Measurements from ENCODE around the gene RBM17. TPM values are rescaled to one million over a fixed set of nuclear protein-coding genes. Genes with fewer than 3 reads are reported as not detected.

Gene RBM17
- total RNA-seq, 1 experiment from 2014 or later = 129 TPM

DNA sequence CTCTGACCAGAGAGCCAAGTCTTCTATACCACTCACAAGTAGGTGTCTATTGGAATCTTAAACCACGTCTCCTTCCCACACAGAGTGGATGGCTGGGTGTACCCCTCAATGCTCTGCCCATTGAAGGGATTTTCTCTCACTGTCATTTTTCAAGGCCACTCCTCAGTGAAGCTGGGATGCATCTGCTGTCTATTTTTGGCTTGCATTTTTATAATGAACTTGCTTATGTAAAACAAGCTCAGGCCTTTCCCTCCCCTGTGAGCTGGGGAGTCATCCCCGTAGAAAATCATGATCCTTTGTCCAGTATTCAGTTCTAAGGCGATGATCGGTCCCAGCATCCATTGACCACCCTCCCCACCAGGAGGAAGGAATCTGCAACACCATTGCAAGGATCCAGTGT is 9.8 kb upstream of the RBM17 start:
- RAD21 ChIA-PET (ENCODE audit: low non-redundant PET in 1 of 2, low total read pairs in 2 of 2, uncharacterized antibody in 2 of 2, unreplicated experiment in 2 of 2) = no interaction called here
- TF ChIP-seq, protein P1, sequence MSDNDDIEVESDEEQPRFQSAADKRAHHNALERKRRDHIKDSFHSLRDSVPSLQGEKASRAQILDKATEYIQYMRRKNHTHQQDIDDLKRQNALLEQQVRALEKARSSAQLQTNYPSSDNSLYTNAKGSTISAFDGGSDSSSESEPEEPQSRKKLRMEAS (IDR thresholded peaks at IDR 0.05) = no peak
- no peak for TF ChIP-seq SRF (IDR thresholded peaks at IDR 0.05; ENCODE audit: low read depth)
- TF ChIP-seq CEBPB (IDR thresholded peaks at IDR 0.05; ENCODE audit: low read depth) = no peak
- TF ChIP-seq JUND (IDR thresholded peaks at IDR 0.05) = no peak
- no peak for TF ChIP-seq YY1 (IDR thresholded peaks at IDR 0.05; ENCODE audit: extremely low read depth, insufficient replicate concordance, low read depth, low read length)
- no peak for TF ChIP-seq TCF7L2 (IDR thresholded peaks at IDR 0.05; ENCODE audit: borderline replicate concordance, extremely low read depth, insufficient read depth, insufficient read length)
- TF ChIP-seq ZFX (IDR thresholded peaks at IDR 0.05) = no peak
- no peak for TF ChIP-seq SP1 (IDR thresholded peaks at IDR 0.05; ENCODE audit: low read depth)
- TF ChIP-seq CBX3 (IDR thresholded peaks at IDR 0.05; ENCODE audit: low read depth) = no peak
- TF ChIP-seq SIN3A (IDR thresholded peaks at IDR 0.05; ENCODE audit: low read depth) = no peak
- no peak for TF ChIP-seq FOSL1 (IDR thresholded peaks at IDR 0.05; ENCODE audit: low read depth)
- no peak for TF ChIP-seq RAD21 (IDR thresholded peaks at IDR 0.05; ENCODE audit: low read depth)
- TF ChIP-seq, protein P2, sequence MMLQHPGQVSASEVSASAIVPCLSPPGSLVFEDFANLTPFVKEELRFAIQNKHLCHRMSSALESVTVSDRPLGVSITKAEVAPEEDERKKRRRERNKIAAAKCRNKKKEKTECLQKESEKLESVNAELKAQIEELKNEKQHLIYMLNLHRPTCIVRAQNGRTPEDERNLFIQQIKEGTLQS (IDR thresholded peaks at IDR 0.05) = no peak
- no peak overlapping the region for H3K4me3 ChIP-seq (replicated peaks in 1 of 2; ENCODE audit: low read depth in 1 of 2, low read length in 2 of 2)
- H3K27ac ChIP-seq (ENCODE audit: low read depth, low read length) = no peak overlapping the region
- H3K27me3 ChIP-seq (ENCODE audit: insufficient read depth, low read length) = peaks cover 38% of the 10 kb centered on the region
- no peak overlapping the region for H3K4me2 ChIP-seq (ENCODE audit: low read length)
- BruUV-seq (replicated peaks) = no TSS peak
- intact Hi-C loops (cut with micrococcal nuclease) = no loop called here
- no peaks in the 10 kb centered on the region for H3K9me3 ChIP-seq (ENCODE audit: control insufficient read depth in 1 of 2, insufficient read depth in 1 of 2, low read depth in 1 of 2, low read length in 2 of 2)
- no peaks in the 10 kb centered on the region for H3K79me2 ChIP-seq (ENCODE audit: insufficient read depth, low read length)
- H3K9ac ChIP-seq (ENCODE audit: low read length) = no peak overlapping the region
- H4K20me1 ChIP-seq (ENCODE audit: insufficient read depth) = no peaks in the 10 kb centered on the region
- DNase-seq (ENCODE audit: low read depth, low spot score) (no peak), ATAC-seq (no peak)
- H3K4me1 ChIP-seq (ENCODE audit: control insufficient read depth in 1 of 2, insufficient read depth in 2 of 2, low read length in 2 of 2) = no peaks in the 10 kb centered on the region
- no peaks in the 10 kb centered on the region for H3K36me3 ChIP-seq (ENCODE audit: control insufficient read depth in 1 of 2, insufficient read depth in 2 of 2, low read length in 2 of 2)
- no peak overlapping the region for H2AFZ ChIP-seq (ENCODE audit: low read depth, low read length, poor library complexity, severe bottlenecking)
- POLR2A ChIA-PET = no interaction called here
- no peaks in the 10 kb centered on the region for H3K9me2 ChIP-seq (ENCODE audit: insufficient read depth)
- CTCF ChIA-PET = no interaction called here

DNA sequence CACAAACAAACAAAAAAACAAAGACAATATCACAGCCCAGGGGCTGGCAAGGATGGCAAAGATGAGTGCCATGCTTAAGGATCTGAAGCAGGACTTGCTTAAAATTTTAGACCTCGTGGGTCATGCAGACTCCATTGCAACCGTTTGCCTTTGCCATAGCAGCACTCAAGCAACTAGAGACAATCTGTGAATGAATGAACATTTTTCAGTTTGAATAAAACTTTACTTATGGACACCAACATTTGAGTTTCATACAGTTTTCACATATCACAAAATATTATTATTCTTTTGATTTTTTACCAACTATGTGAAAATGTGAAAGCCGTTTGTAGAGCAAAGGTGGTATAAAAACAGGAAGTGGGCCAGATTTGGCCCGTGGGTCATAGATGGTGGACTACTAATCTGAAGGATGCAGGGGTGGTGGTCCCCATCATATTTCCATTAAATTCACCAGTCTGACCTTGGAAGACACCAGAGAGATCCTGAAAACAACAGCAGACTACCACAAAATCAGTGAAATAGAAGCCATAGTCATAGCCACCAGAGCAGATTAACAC is 8.3 kb upstream of the RBM17 start:
- Histone ChIP-seq H3K4me2 (ENCODE audit: low read length) (no peak overlapping the region), H4K20me1 (ENCODE audit: insufficient read depth) (no peaks in the 10 kb centered on the region), H3K9ac (ENCODE audit: low read length) (no peak overlapping the region), H3K79me2 (ENCODE audit: insufficient read depth, low read length) (no peaks in the 10 kb centered on the region), H3K4me3 (replicated peaks in 1 of 2; ENCODE audit: low read depth in 1 of 2, low read length in 2 of 2) (no peak overlapping the region), H3K9me3 (ENCODE audit: control insufficient read depth in 1 of 2, insufficient read depth in 1 of 2, low read depth in 1 of 2, low read length in 2 of 2) (no peaks in the 10 kb centered on the region), H3K4me1 (ENCODE audit: control insufficient read depth in 1 of 2, insufficient read depth in 2 of 2, low read length in 2 of 2) (no peaks in the 10 kb centered on the region), H3K9me2 (ENCODE audit: insufficient read depth) (no peaks in the 10 kb centered on the region), H2AFZ (ENCODE audit: low read depth, low read length, poor library complexity, severe bottlenecking) (no peak overlapping the region), H3K27me3 (ENCODE audit: insufficient read depth, low read length) (peaks cover 26% of the 10 kb centered on the region), H3K27ac (ENCODE audit: low read depth, low read length) (no peak overlapping the region), H3K36me3 (ENCODE audit: control insufficient read depth in 1 of 2, insufficient read depth in 2 of 2, low read length in 2 of 2) (no peaks in the 10 kb centered on the region)
- intact Hi-C loops (cut with micrococcal nuclease) = loop anchor here (10.0 kb wide), 1 partner anchor 106 kb away; the partner anchor contains the start of gene IL15RA
- POLR2A ChIA-PET = no interaction called here
- DNase-seq (ENCODE audit: low read depth, low spot score) = no peak
- CTCF ChIA-PET = no interaction called here
- no peak for ATAC-seq
- RAD21 ChIA-PET (ENCODE audit: low non-redundant PET in 1 of 2, low total read pairs in 2 of 2, uncharacterized antibody in 2 of 2, unreplicated experiment in 2 of 2) = no interaction called here
- BruUV-seq (replicated peaks) = no TSS peak
- TF ChIP-seq, protein P3, sequence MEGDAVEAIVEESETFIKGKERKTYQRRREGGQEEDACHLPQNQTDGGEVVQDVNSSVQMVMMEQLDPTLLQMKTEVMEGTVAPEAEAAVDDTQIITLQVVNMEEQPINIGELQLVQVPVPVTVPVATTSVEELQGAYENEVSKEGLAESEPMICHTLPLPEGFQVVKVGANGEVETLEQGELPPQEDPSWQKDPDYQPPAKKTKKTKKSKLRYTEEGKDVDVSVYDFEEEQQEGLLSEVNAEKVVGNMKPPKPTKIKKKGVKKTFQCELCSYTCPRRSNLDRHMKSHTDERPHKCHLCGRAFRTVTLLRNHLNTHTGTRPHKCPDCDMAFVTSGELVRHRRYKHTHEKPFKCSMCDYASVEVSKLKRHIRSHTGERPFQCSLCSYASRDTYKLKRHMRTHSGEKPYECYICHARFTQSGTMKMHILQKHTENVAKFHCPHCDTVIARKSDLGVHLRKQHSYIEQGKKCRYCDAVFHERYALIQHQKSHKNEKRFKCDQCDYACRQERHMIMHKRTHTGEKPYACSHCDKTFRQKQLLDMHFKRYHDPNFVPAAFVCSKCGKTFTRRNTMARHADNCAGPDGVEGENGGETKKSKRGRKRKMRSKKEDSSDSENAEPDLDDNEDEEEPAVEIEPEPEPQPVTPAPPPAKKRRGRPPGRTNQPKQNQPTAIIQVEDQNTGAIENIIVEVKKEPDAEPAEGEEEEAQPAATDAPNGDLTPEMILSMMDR (IDR thresholded peaks at IDR 0.05 in 2 of 3, conservative IDR thresholded peaks at IDR 0.05 in 1 of 3; ENCODE audit: borderline replicate concordance in 1 of 3, insufficient read depth in 1 of 3, low read depth in 2 of 3, low read length in 2 of 3) = no peak
- TF ChIP-seq SIN3A (IDR thresholded peaks at IDR 0.05; ENCODE audit: low read depth) (no peak), SP1 (IDR thresholded peaks at IDR 0.05; ENCODE audit: low read depth) (no peak)
- TF ChIP-seq, protein P4, sequence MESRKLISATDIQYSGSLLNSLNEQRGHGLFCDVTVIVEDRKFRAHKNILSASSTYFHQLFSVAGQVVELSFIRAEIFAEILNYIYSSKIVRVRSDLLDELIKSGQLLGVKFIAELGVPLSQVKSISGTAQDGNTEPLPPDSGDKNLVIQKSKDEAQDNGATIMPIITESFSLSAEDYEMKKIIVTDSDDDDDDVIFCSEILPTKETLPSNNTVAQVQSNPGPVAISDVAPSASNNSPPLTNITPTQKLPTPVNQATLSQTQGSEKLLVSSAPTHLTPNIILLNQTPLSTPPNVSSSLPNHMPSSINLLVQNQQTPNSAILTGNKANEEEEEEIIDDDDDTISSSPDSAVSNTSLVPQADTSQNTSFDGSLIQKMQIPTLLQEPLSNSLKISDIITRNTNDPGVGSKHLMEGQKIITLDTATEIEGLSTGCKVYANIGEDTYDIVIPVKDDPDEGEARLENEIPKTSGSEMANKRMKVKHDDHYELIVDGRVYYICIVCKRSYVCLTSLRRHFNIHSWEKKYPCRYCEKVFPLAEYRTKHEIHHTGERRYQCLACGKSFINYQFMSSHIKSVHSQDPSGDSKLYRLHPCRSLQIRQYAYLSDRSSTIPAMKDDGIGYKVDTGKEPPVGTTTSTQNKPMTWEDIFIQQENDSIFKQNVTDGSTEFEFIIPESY (IDR thresholded peaks at IDR 0.05; ENCODE audit: extremely low read depth, insufficient replicate concordance, low read length) = no peak

Data from HCT116 (cell line).